HEK293T (cell line): Measurements from ENCODE around the gene DDN.

Source experiments
- CTCF ChIA-PET: fragments of 350-600 bp; formaldehyde crosslinking; extraction: SDS; loops from one replicate; lab custom pipeline; 2021; ENCODE audit warnings: antibody characterized with exemption, inconsistent platforms; lab: Yijun Ruan, JAX
- POLR2A ChIA-PET: fragments of 350-600 bp; formaldehyde crosslinking; extraction: SDS; loops from one replicate; lab custom pipeline; 2020; ENCODE audit warnings: antibody characterized with exemption, inconsistent platforms; lab: Yijun Ruan, JAX
- DNase-seq: peaks from one replicate; pipeline ENCODE4 v3.0.0; 2012; ENCODE audit warnings: mixed read lengths; ENCODE audit errors: extremely low spot score
- ARNT ChIP-seq: fragments of 450-650 bp; IDR thresholded peaks from 2 replicates; pipeline ENCODE4 v1.6.1; 2017; ENCODE audit warnings: mild to moderate bottlenecking
- BHLHE40 ChIP-seq: fragments of 450-650 bp; IDR thresholded peaks from 2 replicates; pipeline ENCODE4 v1.6.1; 2016; ENCODE audit warnings: mild to moderate bottlenecking, moderate library complexity, borderline replicate concordance
- CTBP1 ChIP-seq: fragments of 450-650 bp; IDR thresholded peaks from 2 replicates; pipeline ENCODE4 v1.6.1; 2016; ENCODE audit warnings: borderline replicate concordance
- ELF4 ChIP-seq: fragments of 450-650 bp; IDR thresholded peaks from 2 replicates; pipeline ENCODE4 v1.6.1; 2017; ENCODE audit warnings: antibody characterized with exemption
- FOXA1 ChIP-seq: fragments of 450-650 bp; IDR thresholded peaks from 2 replicates; pipeline ENCODE4 v1.6.1; 2016; ENCODE audit warnings: mild to moderate bottlenecking
- L3MBTL2 ChIP-seq: fragments of 450-650 bp; conservative IDR thresholded peaks from 2 replicates; pipeline ENCODE4 v1.6.1; 2016; ENCODE audit warnings: mild to moderate bottlenecking
- LEF1 ChIP-seq: fragments of 450-650 bp; IDR thresholded peaks from 2 replicates; pipeline ENCODE4 v1.6.1; 2017; ENCODE audit warnings: mild to moderate bottlenecking, borderline replicate concordance
- NFRKB ChIP-seq: fragments of 450-650 bp; IDR thresholded peaks from 2 replicates; pipeline ENCODE4 v1.6.1; 2016; ENCODE audit warnings: mild to moderate bottlenecking, moderate library complexity
- SP1 ChIP-seq: fragments of 450-650 bp; IDR thresholded peaks from 2 replicates; pipeline ENCODE4 v1.6.1; 2017
- SUZ12 ChIP-seq: fragments of 450-650 bp; IDR thresholded peaks from 2 replicates; pipeline ENCODE4 v1.6.1; 2016; ENCODE audit warnings: mild to moderate bottlenecking
- TARDBP ChIP-seq: fragments of 450-650 bp; IDR thresholded peaks from 2 replicates; pipeline ENCODE4 v1.6.1; 2016
- TF ChIP-seq, protein P1 (sequence below): fragments of 450-650 bp; IDR thresholded peaks from 2 replicates; pipeline ENCODE4 v1.6.1; 2016

DDN gene

DNA sequence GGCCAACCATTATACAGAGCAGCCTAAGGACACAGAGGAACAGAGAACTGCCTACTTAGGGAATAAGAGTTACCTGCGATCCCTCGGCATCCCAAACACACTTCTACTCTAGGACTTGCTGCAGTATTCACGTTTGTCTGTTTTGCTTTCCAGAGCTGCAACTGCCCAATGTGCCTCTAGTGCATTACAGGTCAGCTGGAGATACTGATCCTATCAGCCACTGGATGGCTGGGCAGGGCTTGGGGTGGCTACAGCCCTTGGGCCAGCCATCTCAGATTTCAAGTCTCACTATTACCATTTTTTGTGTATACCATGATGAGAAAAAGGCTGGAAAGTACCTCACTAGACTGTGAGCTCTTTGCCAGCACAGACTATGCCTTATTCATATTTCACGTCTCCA is 46.5 kb downstream of the DDN start:
- DNase-seq = no peak
- POLR2A ChIA-PET = no interaction called here
- no peak for TF ChIP-seq CTBP1
- no peak for TF ChIP-seq ARNT
- TF ChIP-seq SP1 = no peak
- CTCF ChIA-PET = interaction anchor here (1.3 kb wide), 1 partner anchor 35 kb away, joined by 4 read pairs; no protein-coding TSS in a partner anchor

DNA sequence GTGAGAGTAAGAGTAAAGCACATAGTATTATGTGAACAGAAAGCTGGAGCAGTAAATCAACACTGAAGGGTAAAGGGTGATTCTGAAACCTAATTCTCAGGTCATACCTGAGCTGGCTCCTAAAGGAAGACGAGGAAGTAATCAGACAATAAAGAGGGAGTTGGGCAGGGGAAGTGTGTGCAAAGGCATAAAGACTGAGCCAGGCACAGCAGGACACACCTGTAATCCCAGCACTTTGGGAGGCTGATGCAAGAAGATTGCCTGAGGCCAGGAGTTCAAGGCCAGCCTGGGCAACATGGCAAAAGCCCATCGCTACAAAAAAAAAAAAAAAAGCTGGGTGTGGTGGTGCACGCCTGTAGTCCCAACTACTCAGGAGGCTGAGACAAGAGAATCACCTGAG is 51.4 kb downstream of the DDN start:
- no peak for TF ChIP-seq LEF1
- TF ChIP-seq ELF4 = no peak
- TF ChIP-seq L3MBTL2 = no peak
- TF ChIP-seq SP1 = no peak
- no peak for TF ChIP-seq BHLHE40
- no peak for DNase-seq
- ChIA-PET CTCF (interaction anchor here (0.6 kb wide), 2 partner anchors 88 to 97 kb away, joined by 3 to 4 read pairs; no protein-coding TSS in a partner anchor), POLR2A (interaction anchor here (1.8 kb wide), 1 partner anchor 10 kb away, joined by 5 read pairs; the partner anchor contains the start of gene ARF3)

DNA sequence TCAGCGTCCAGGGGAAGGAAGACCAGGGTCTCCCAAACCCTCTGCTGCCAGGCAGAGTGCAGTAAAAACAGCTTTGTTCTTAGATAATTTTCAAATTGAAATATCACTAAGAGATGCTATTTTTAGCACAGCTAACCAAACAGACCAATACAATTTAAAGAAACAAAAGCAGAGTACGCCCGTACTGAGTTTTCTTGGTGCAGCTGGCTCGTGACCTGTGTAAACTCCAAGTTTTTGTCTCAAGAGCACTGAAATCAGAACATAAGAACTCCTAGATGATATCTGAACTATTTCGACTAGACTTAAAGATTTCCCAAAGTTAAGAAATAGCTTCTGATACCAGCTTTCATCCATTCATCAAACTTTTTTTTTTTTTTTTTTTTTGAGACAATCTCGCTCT is 52.2 kb downstream of the DDN start:
- CTCF ChIA-PET = interaction anchor here (0.6 kb wide), 1 partner anchor 87 kb away, joined by 3 read pairs; no protein-coding TSS in a partner anchor
- no peak for DNase-seq
- POLR2A ChIA-PET = interaction anchor here (1.8 kb wide), 1 partner anchor 10 kb away, joined by 5 read pairs; the partner anchor contains the start of gene ARF3
- TF ChIP-seq SUZ12 = no peak

DNA sequence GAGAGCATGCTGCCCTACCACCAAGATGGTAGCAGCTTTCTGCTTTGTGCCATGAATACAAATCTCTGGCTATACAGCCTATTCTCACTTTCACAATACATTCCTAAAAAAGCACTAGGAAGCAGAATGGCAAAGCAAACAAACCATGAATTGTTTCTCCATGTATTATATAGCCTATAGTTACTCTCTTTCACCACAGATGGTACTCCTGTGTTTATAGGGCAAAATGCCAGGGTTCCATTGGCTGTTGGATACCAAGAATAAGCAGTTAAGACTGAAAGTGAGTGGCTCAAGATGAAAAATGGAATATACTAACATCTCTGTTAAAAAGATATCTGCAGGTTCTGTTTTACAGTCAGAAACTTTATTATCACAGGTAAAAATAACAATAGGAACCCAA is 53.0 kb downstream of the DDN start:
- CTCF ChIA-PET = no interaction called here
- no peak for DNase-seq
- POLR2A ChIA-PET = no interaction called here
- TF ChIP-seq FOXA1 = no peak
- TF ChIP-seq, protein P1, sequence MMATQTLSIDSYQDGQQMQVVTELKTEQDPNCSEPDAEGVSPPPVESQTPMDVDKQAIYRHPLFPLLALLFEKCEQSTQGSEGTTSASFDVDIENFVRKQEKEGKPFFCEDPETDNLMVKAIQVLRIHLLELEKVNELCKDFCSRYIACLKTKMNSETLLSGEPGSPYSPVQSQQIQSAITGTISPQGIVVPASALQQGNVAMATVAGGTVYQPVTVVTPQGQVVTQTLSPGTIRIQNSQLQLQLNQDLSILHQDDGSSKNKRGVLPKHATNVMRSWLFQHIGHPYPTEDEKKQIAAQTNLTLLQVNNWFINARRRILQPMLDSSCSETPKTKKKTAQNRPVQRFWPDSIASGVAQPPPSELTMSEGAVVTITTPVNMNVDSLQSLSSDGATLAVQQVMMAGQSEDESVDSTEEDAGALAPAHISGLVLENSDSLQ = no peak
- no peak for TF ChIP-seq TARDBP
- no peak for TF ChIP-seq SUZ12
- TF ChIP-seq LEF1 = no peak
- no peak for TF ChIP-seq ELF4
- TF ChIP-seq NFRKB = no peak
